Measurements from ENCODE around the gene HIF3A. TPM values are rescaled to one million over a fixed set of nuclear protein-coding genes. Genes with fewer than 3 reads are reported as not detected.

The HIF3A gene
- total and polyA plus RNA-seq, 2 of the 8 experiments (the other 6 are each of a cell fraction or from before 2014, with no cell fraction given) = 38.6 to 38.8 TPM

GRCh38 chr19:46341937-46342336, 45.1 kb downstream of the HIF3A start:
- H3K56ac ChIP-seq (replicated peaks; ENCODE audit: insufficient read length, low read depth, low read length) = no peak overlapping the region
- H3K27ac ChIP-seq (ENCODE audit: low read depth, low read length) = no peak overlapping the region
- H3K4ac ChIP-seq (replicated peaks; ENCODE audit: insufficient read length, low read depth, low read length) = no peak overlapping the region
- no peak overlapping the region for H4K91ac ChIP-seq (replicated peaks; ENCODE audit: insufficient read length, low read length)
- ChIA-PET POLR2A (ENCODE audit: partially characterized antibody) (interaction anchor here (0.7 to 2.2 kb wide), 2 partner anchors 12 to 70 kb away, joined by 3 to 7 read pairs; no protein-coding TSS in a partner anchor), CTCF (ENCODE audit: partially characterized antibody) (interaction anchor here (1.4 kb wide), 1 partner anchor 61 kb away, joined by 3 read pairs; no protein-coding TSS in a partner anchor)
- no peak overlapping the region for H3K9ac ChIP-seq (replicated peaks in 1 of 4; ENCODE audit: extremely low read depth in 1 of 4, low read depth in 3 of 4, low read length in 3 of 4)
- no peak overlapping the region for H3K4me3 ChIP-seq (ENCODE audit: extremely low read depth in 1 of 4, insufficient read depth in 2 of 4, low read depth in 3 of 4, low read length in 4 of 4)
- no peak for TF ChIP-seq YY1 (IDR thresholded peaks at IDR 0.05; ENCODE audit: low read depth, low read length)
- no peak for TF ChIP-seq JUND (IDR thresholded peaks at IDR 0.05; ENCODE audit: low read length)
- TF ChIP-seq BCL11A (IDR thresholded peaks at IDR 0.05; ENCODE audit: low read depth in 2 of 2, low read length in 2 of 2) = no peak
- TF ChIP-seq E2F6 (IDR thresholded peaks at IDR 0.05) = no peak
- TF ChIP-seq SRF (IDR thresholded peaks at IDR 0.05; ENCODE audit: low read depth, low read length) = no peak
- FAIRE-seq = no peak
- no peaks in the 10 kb centered on the region; the same call in 1 of the 2 replicates for H3K23me2 ChIP-seq (ENCODE audit: low read depth, low read length)
- H3K23ac ChIP-seq (ENCODE audit: insufficient read length) = no peak overlapping the region
- no peaks in the 10 kb centered on the region for H4K20me1 ChIP-seq (replicated peaks in 1 of 2; ENCODE audit: control insufficient read depth in 1 of 2, insufficient read depth in 2 of 2, low read length in 2 of 2)
- H3K27me3 ChIP-seq (replicated peaks in 1 of 4; ENCODE audit: control insufficient read depth in 3 of 4, extremely low read depth in 1 of 4, insufficient read depth in 3 of 4, low read length in 3 of 4) = no peaks in the 10 kb centered on the region
- H4K5ac ChIP-seq (ENCODE audit: insufficient read length, low read depth, low read length) = no peak overlapping the region
- no peak overlapping the region for H3K18ac ChIP-seq (ENCODE audit: extremely low read depth, low read length)
- no peak overlapping the region for H2AK5ac ChIP-seq (ENCODE audit: low read depth, low read length)
- no peak overlapping the region for H2BK5ac ChIP-seq (ENCODE audit: low read depth, low read length)
- no peak overlapping the region for H2AFZ ChIP-seq (ENCODE audit: low read length)
- H3K4me2 ChIP-seq (ENCODE audit: insufficient read depth in 1 of 2, low read depth in 2 of 2, low read length in 2 of 2) = no peak overlapping the region
- H2BK12ac ChIP-seq (ENCODE audit: low read depth, low read length) = no peak overlapping the region
- H3K36me3 ChIP-seq (ENCODE audit: control insufficient read depth in 2 of 4, insufficient read depth in 4 of 4, low read length in 3 of 4) = peaks cover 0 to 14% (median 6%) of the 10 kb centered on the region in 4 experiments; a peak in 4 of 8 replicates
- H3K79me1 ChIP-seq (ENCODE audit: low read depth, low read length) = no peaks in the 10 kb centered on the region
- no peak overlapping the region for H3K14ac ChIP-seq (ENCODE audit: insufficient read length)
- H3K9me3 ChIP-seq (ENCODE audit: insufficient read depth in 2 of 2, low read depth in 1 of 2, low read length in 1 of 2) = peaks cover 0 to 2% of the 10 kb centered on the region in 2 experiments; a peak in 1 of 4 replicates
- WGBS, 2 experiments (ENCODE audit: extremely low coverage in 1 of 2, insufficient coverage in 1 of 2, insufficient read length in 1 of 2, insufficient replicate concordance in 2 of 2, low coverage in 1 of 2, low lambda C conversion rate in 2 of 2, missing lambda C conversion rate in 1 of 2) = 91% methylated on average over 3 of the region's 3 CpGs; no CpG with 5 or more reads in 1 of the 2 experiments
- H2BK20ac ChIP-seq (ENCODE audit: low read length) = no peak overlapping the region
- H4K8ac ChIP-seq (ENCODE audit: extremely low read depth, insufficient read depth, low read length) = no peak overlapping the region
- H3K79me2 ChIP-seq (ENCODE audit: control insufficient read depth in 1 of 2, insufficient read depth in 2 of 2, low read length in 2 of 2) = no peaks in the 10 kb centered on the region
- no peak overlapping the region for H2BK15ac ChIP-seq (ENCODE audit: low read length)
- no peak overlapping the region for H2BK120ac ChIP-seq (replicated peaks; ENCODE audit: low read depth, low read length)
- DNase-seq (ENCODE audit: low read depth in 1 of 2, low spot score in 2 of 2) = no peak
- peaks cover 0 to 3% (median 1%) of the 10 kb centered on the region in 4 experiments; a peak in 2 of 7 replicates for H3K4me1 ChIP-seq (replicated peaks in 1 of 4; ENCODE audit: control insufficient read depth in 3 of 4, insufficient read depth in 4 of 4, low read length in 3 of 4)

All from H1 (cell line).